Activated CD4-positive, alpha-beta T cell treated with anti-CD3 and anti-CD28 coated beads for 1 hour (primary cell): ENCODE data around the gene SYNE2.
"Not testable (repeated sequence)": the region's sequence is repeated elsewhere in the genome, so short reads cannot be mapped to it uniquely, and the experiment has no call there.

Experiments used
- DNase-seq: peaks from one replicate; pipeline ENCODE4 v3.0.0-alpha.2; 2020

The SYNE2 gene

GRCh38 chr14:64081174-64081746, 228.5 kb downstream of the SYNE2 start:
- no peak for DNase-seq

GRCh38 chr14:64082837-64083236, 230.0 kb downstream of the SYNE2 start:
- DNase-seq, result no peak

- no peak for DNase-seq
Observed at GRCh38 chr14:64088647-64088964, 235.8 kb downstream of the SYNE2 start.

GRCh38 chr14:64089920-64090319, 237.1 kb downstream of the SYNE2 start:
- no peak for DNase-seq

- DNase-seq, result no peak
Observed at GRCh38 chr14:64091217-64091616, 238.4 kb downstream of the SYNE2 start.

- no peak for DNase-seq
Observed at GRCh38 chr14:64092338-64092737, 239.5 kb downstream of the SYNE2 start.

GRCh38 chr14:64092940-64093339, 240.1 kb downstream of the SYNE2 start:
- DNase-seq, result no peak

- no peak for DNase-seq
Observed at GRCh38 chr14:64095620-64096019, 242.8 kb downstream of the SYNE2 start.

- no peak for DNase-seq
Observed at GRCh38 chr14:64098120-64098519, 245.3 kb downstream of the SYNE2 start.

GRCh38 chr14:64107438-64107837, 254.6 kb downstream of the SYNE2 start:
- no peak for DNase-seq

- DNase-seq, result no peak
Observed at GRCh38 chr14:64109819-64110554, 257.2 kb downstream of the SYNE2 start.

GRCh38 chr14:64110802-64111201, 258.0 kb downstream of the SYNE2 start:
- no peak for DNase-seq

GRCh38 chr14:64112867-64113678, 260.3 kb downstream of the SYNE2 start:
- DNase-seq, result no peak

- DNase-seq, result no peak
Observed at GRCh38 chr14:64114166-64114565, 261.4 kb downstream of the SYNE2 start.

GRCh38 chr14:64114796-64115195, 262.0 kb downstream of the SYNE2 start:
- no peak for DNase-seq

- no peak for DNase-seq
Observed at GRCh38 chr14:64115401-64115800, 262.6 kb downstream of the SYNE2 start.

GRCh38 chr14:64117671-64118402, 265.0 kb downstream of the SYNE2 start:
- DNase-seq, result no peak

GRCh38 chr14:64118403-64118742, 265.6 kb downstream of the SYNE2 start:
- DNase-seq, result not testable (repeated sequence)

GRCh38 chr14:64118892-64119291, 266.1 kb downstream of the SYNE2 start:
- no peak for DNase-seq

GRCh38 chr14:64119500-64119899, 266.7 kb downstream of the SYNE2 start:
- DNase-seq, result no peak

- no peak for DNase-seq
Observed at GRCh38 chr14:64119980-64120379, 267.2 kb downstream of the SYNE2 start.

- no peak for DNase-seq
Observed at GRCh38 chr14:64123241-64123822, 270.5 kb downstream of the SYNE2 start.

GRCh38 chr14:64125270-64125669, 272.5 kb downstream of the SYNE2 start:
- DNase-seq, result no peak
